ENCODE results near the gene MTFR2.
A peak's percentile ranks its signal among the peaks of the same experiment; 100 is the strongest.
"Not testable (repeated sequence)": the region's sequence is repeated elsewhere in the genome, so short reads cannot be mapped to it uniquely, and the experiment has no call there.

The MTFR2 gene

GRCh38 chr6:136236466-136237293 lies 13.4 kb downstream of the MTFR2 start:
- DNase-seq (ENCODE audit: low spot score): no peak

DNA sequence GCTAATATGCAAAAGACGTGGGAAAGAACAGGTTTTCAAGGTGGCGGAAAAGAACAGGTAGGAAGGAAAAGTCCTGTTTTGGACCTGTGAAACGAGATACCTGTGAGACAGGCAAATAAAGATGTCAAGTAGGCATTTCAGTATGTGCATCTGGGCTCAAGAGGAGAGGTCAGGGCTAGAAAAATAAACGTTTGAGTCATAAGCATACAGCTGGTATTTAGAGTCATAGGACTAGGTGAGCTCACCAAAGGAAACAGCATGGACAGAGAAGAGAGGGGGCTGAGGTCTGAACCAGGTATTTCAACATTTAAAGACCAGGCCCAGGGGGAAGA lies 14.9 kb downstream of the MTFR2 start:
- DNase-seq (ENCODE audit: low spot score): no peak
- FAIRE-seq: no peak

More at GRCh38 chr6:136236466-136237293, 13.4 kb downstream of the MTFR2 start:
- no peak for FAIRE-seq

- no peak for FAIRE-seq
- no peak for DNase-seq (ENCODE audit: low spot score)
These were observed 17.4 kb downstream of the MTFR2 start for GRCh38 chr6:136232701-136233100.

GRCh38 chr6:136230219-136230853 lies 19.8 kb downstream of the MTFR2 start:
- no peak for FAIRE-seq
- no peak for DNase-seq (ENCODE audit: low spot score)

GRCh38 chr6:136228814-136229213 lies 21.3 kb downstream of the MTFR2 start:
- no peak for FAIRE-seq
- DNase-seq (ENCODE audit: low spot score): no peak

- no peak for FAIRE-seq
- DNase-seq (ENCODE audit: low spot score): no peak
These were observed 23.3 kb downstream of the MTFR2 start for GRCh38 chr6:136226674-136227377.

DNA sequence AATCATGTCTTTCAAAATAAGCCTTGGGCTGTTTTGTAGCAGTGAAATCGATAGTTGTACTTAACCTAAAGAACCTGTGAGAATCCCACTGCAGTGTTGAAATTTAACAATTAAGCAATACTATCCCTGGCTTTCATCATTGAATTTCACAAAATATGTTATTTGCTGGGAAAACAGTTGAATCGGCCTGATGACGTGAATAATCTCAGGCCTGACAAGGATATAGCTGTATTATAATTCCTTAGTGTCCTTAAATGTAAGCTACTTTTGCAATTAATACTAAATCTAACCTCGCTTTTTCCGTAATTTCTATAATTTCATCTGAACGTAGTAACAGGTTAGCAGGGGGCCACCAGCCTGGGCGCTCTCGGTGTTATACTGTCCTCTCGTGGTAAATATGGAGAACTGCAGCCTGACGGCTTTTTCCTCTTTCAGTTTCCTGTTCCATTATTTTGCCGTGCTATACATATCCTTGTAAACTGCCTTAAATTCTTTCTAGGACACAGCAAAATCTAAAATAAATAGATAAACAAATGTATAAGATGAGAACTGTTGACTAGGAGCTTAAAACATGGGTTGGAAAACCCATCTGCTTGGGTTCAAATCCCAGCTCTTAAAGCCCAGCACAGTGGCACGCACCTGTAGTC lies 24.0 kb downstream of the MTFR2 start:
- FAIRE-seq (no peak), DNase-seq (ENCODE audit: low spot score) (peak; percentile 65)

DNA sequence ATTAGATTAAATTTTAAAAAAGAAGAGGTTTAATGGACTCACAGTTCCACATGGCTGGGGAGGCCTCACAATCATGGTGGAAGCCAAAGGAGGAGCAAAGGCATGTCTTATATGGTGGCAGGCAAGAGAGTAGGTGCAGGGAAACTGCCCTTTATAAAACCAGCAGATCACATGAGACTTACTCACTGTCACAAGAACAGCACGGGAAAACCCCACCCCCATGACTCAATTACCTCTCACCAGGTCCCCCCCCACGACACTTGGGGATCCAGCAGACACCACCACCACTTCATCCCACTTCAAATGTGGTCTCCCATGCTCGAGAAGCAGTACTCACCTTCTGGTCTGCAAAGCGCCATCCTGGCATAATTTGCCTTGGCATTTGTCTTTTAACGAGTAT lies 24.6 kb downstream of the MTFR2 start:
- DNase-seq (ENCODE audit: low spot score) (peak; percentile 19), FAIRE-seq (no peak)

- not testable (repeated sequence) for FAIRE-seq; DNase-seq (ENCODE audit: low spot score)
These were observed 25.1 kb downstream of the MTFR2 start for GRCh38 chr6:136224974-136225373.

- no peak for FAIRE-seq
- no peak for DNase-seq (ENCODE audit: low spot score)
These were observed 33.4 kb downstream of the MTFR2 start for GRCh38 chr6:136216503-136217401.

DNA sequence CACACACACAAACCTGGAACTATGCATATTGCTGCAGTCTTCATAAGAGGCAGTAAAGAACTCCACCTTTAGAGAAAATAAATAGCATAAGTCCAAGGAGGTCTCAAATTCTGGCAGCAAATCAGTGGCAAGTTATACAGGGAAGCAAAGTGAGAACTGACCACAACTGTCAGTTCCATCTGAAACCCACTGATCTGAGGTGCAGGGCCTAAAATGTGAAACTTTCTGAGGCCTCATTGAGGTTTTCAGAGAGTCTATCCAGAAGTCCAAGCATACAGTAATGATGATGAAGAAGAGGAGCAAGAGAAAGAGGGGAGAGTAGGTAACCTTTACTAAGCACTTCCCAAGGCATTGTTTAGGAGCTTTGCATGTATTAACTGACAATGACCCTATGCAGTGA lies 36.3 kb downstream of the MTFR2 start:
- no peak for DNase-seq (ENCODE audit: low spot score)
- no peak for FAIRE-seq

DNA sequence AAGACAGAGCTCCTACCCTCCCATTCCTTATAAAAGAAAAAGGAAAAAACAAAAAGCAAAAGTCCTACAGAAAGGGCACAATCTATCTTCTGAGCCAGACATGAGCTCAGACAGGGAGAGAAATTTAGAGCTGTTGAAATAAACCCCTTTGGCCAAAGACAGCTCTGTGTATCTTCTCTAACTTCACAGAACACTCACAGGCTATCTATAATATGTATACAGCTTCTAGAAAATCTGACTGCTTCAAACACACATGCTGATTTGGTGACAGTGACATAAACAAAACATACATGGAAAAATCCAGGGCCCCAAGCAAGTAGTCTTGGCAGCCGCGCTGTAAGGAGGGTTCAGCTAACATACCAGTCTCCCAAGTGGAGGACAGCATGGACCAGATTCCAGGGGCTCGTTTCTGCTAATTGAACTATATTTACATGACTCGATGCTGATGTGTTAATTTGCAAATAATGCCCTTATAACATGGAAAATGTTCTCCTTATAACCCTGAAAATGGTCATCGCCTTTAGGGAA lies 37.0 kb downstream of the MTFR2 start:
- no peak for FAIRE-seq

GRCh38 chr6:136212608-136213007 lies 37.5 kb downstream of the MTFR2 start:
- no peak for FAIRE-seq
- no peak for DNase-seq (ENCODE audit: low spot score)

More for the DNA sequence above, 37.0 kb downstream of the MTFR2 start:
- DNase-seq (ENCODE audit: low spot score): no peak

- no peak for FAIRE-seq
- DNase-seq (ENCODE audit: low spot score): no peak
These were observed 39.5 kb downstream of the MTFR2 start for GRCh38 chr6:136210398-136211165.

- FAIRE-seq: no peak
- DNase-seq (ENCODE audit: low spot score): no peak
These were observed 40.6 kb downstream of the MTFR2 start for GRCh38 chr6:136209496-136209895.

DNA sequence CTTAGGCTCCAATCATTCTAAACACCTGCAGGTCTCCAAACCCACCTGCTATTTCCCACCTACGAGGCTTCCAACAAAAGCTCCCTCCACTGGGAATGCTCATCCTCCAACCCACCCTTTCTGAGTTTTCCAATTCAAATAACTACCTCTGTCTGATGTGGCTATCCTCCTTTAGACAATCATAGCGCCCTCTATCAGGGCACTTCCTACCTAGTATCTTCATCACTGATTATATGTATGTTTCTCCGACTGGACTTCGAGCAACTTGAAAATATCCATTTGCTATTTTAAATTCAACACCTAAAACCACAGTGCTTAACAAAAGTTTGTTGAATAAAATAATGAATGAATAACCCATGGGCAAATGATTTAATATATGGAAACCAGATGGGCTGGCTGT lies 41.3 kb downstream of the MTFR2 start:
- no peak for FAIRE-seq
- no peak for DNase-seq (ENCODE audit: low spot score)

DNA sequence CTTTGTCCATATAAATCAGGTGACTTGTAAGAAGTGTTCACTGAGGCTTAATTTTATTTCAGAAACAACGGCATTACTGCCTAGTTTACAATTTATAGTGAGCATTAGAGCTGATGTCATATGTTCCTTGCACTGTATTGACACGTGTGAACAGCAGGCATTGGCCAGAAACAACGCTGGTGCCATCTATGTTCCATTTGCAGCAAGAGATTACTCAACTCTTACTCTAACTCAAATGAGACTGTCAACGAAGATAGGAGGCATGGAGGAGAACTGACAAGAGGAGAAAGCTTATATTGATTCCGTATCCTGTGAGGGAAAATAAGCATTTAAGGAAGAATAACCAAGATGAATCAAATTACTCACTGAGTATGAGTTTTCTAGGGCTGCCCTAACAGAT lies 48.4 kb downstream of the MTFR2 start:
- FAIRE-seq (no peak), DNase-seq (ENCODE audit: low spot score) (no peak)

GRCh38 chr6:136192902-136193301 lies 57.2 kb downstream of the MTFR2 start:
- no peak for DNase-seq (ENCODE audit: low spot score)
- no peak for FAIRE-seq

- DNase-seq (ENCODE audit: low spot score) (no peak), FAIRE-seq (no peak)
These were observed 58.4 kb downstream of the MTFR2 start for GRCh38 chr6:136191606-136192312.
